Heart left ventricle (tissue), 16 donors: ENCODE results near the gene ZACN. TPM values are rescaled to one million over a fixed set of nuclear protein-coding genes. Genes with fewer than 3 reads are reported as not detected.
"Not testable (repeated sequence)": the region's sequence is repeated elsewhere in the genome, so short reads cannot be mapped to it uniquely, and the experiment has no call there.

Source experiments
- ATAC-seq, 4 donors: fragments of 200-7000 bp; cut with Tn5 transposase; one replicate each; pipeline ENCODE4 v1.9.1; 2020 to 2022; ENCODE audit warnings: moderate library complexity in 4 of 4, mild to moderate bottlenecking in 3 of 4, moderate number of reproducible peaks in 1 of 4
- DNase-seq, 5 donors: peaks; one replicate each; pipeline ENCODE4 v3.0.0-alpha.2; 2020
- H3K27ac ChIP-seq, 12 donors: fragments of 200-600 bp; sonication (generic) in 4 of 12; one replicate each; pipeline versions ENCODE4 v1.5.0 to v1.8.0; 2016 to 2022; ENCODE audit warnings: mild to moderate bottlenecking in 2 of 12
- H3K27me3 ChIP-seq, 9 donors: fragments of 200-600 bp; sonication (generic) in 2 of 9; one replicate each; pipeline versions ENCODE4 v1.5.1 to v1.8.0; 2016 to 2022; ENCODE audit warnings: mild to moderate bottlenecking in 3 of 9
- H3K36me3 ChIP-seq, 9 donors: fragments of 200-600 bp; sonication (generic) in 2 of 9; one replicate each; pipeline versions ENCODE4 v1.5.0 to v1.8.0; 2018 to 2022; ENCODE audit warnings: mild to moderate bottlenecking in 2 of 9
- H3K4me1 ChIP-seq, 12 donors: fragments of 200-600 bp; sonication (generic) in 4 of 12; one replicate each; pipeline versions ENCODE4 v1.5.0 to v1.8.0; 2016 to 2022; ENCODE audit warnings: mild to moderate bottlenecking in 3 of 12
- H3K4me3 ChIP-seq, 12 donors: fragments of 200-600 bp; sonication (generic) in 4 of 12; one replicate each; pipeline versions ENCODE4 v1.5.0 to v1.8.0; 2017 to 2022; ENCODE audit warnings: mild to moderate bottlenecking in 9 of 12, moderate library complexity in 4 of 12
- H3K9me3 ChIP-seq, 12 donors: fragments of 200-600 bp; sonication (generic) in 4 of 12; one replicate each; pipeline versions ENCODE4 v1.5.0 to v1.8.0; 2016 to 2022; ENCODE audit warnings: mild to moderate bottlenecking in 1 of 12
- CTCF ChIP-seq, 12 donors: fragments of 200-600 bp; sonication (generic) in 4 of 12; IDR thresholded peaks; one replicate each; pipeline versions ENCODE4 v1.5.0 to v1.8.0; 2018 to 2022; ENCODE audit warnings: antibody characterized with exemption in 12 of 12, mild to moderate bottlenecking in 5 of 12
- POLR2A ChIP-seq, 2 donors: fragments of 450-650 bp; IDR thresholded peaks; one replicate each; pipeline ENCODE4 v1.6.1; 2017; ENCODE audit warnings: antibody characterized with exemption in 2 of 2, mild to moderate bottlenecking in 2 of 2, moderate library complexity in 2 of 2
- WGBS, 4 donors: extraction: QIAGEN DNeasy Blood & Tissue Kit in 2 of 4; methylation state at CpG; one replicate each; pipeline versions ENCODE4 v1.1.5 to v1.1.7; 2013 to 2018; 5-methylcytosine and 5-hydroxymethylcytosine counted together
- intact Hi-C, 10 donors: fragments of 100-400 bp; cut with DNase I; formaldehyde crosslinking; loops; one replicate each; pipeline versions ENCODE4 v1.11.1 to v1.14.2; 2022
- polyA plus RNA-seq, 2 donors: library from polyadenylated mRNA; stranded (reverse); fragments of 200-250 nt; gene quantifications; one replicate each; pipeline ENCODE4 v1.2.3, GENCODE V29; 2013
- total RNA-seq, 9 donors: library from RNA; depleted of rRNA in 2 of 9; stranded (reverse); fragments of >200 nt in 2 of 9; fragmentation: NEBNext Ultra II Directional in 3 of 9; extraction: Animal tissue kit (Norgen Biotek cat#: 25700) in 3 of 9; gene quantifications; one replicate each; pipeline versions ENCODE4 v1.1.0 to v1.2.4, GENCODE V29; 2016 to 2023
- donor health status: ischemic (EF 13 %, LVEDD 7.1; RV severe dilation, severe dysfunction).
- donor health status: healthy with polysubstance abuse.
- donor health status: DM: no; HTN: yes; CAD: no.
- donor health status: DM: no; HTN: no; CAD: no.
- donor health status: ischemic (EF 25% LVEDD 6.9; RV normal size, moderate dysfunction).
- donor health status: ischemic (EF 25% LVEDD 5.7; RV mildly dilated, moderate dysfunction).
- donor health status: healthy.
- donor health status: DM: yes; HTN: yes; CAD: no.
- donor health status: ischemic (EF 35%, LVEDD 5.7; RV mildly dilated, moderate dysfunction).
- donor health status: nonischemic (EF 11% LVEDD 7.7; RV severe dilation, severe dysfunction).
- donor health status: DM: yes; HTN: yes; CAD: no.
- donor health status: PGD.
- donor health status: ischemic (EF 29% LVEDD 5.4; RV normal size, mild dysfunction).
- donor health status: nonischemic (EF 23%, LVEDD 6.1; RV moderate dilation, normal function).

ZACN gene
- total and polyA plus RNA-seq, 11 donors, result 0.13 to 1.5 (median 0.51) TPM; not detected in 8

GRCh38 chr17:76040376-76040775 is 38.6 kb upstream of the ZACN start:
- no peaks in the 10 kb centered on the region for H3K9me3 ChIP-seq
- no peak for DNase-seq
- intact Hi-C loops, result no loop called here
- peak overlapping the region in 1 of 12 donors; percentile 84 for H3K27ac ChIP-seq
- TF ChIP-seq CTCF (IDR thresholded peaks at IDR 0.05), result no peak
- peaks cover 0 to 7% (median 0%) of the 10 kb centered on the region in 12 donors for H3K4me1 ChIP-seq
- H3K4me3 ChIP-seq, result no peak overlapping the region
- peaks cover 12 to 82% (median 74%) of the 10 kb centered on the region in 9 donors for H3K36me3 ChIP-seq
- no peaks in the 10 kb centered on the region for H3K27me3 ChIP-seq
- no peak for ATAC-seq
- WGBS, 4 donors, result 61 to 78% (median 68%) methylated on average over 6 of the region's 6 CpGs

- H3K27me3 ChIP-seq, H3K4me3 ChIP-seq, intact Hi-C loops, H3K4me1 ChIP-seq, H3K27ac ChIP-seq, DNase-seq, ATAC-seq, H3K9me3 ChIP-seq: not testable (repeated sequence)
- WGBS, 4 donors, result 93 to 100% (median 99%) methylated on average over 3 of the region's 3 CpGs
- H3K36me3 ChIP-seq, result peaks cover 12 to 100% (median 98%) of the 10 kb centered on the region in 9 donors
These were observed 36.1 kb upstream of the ZACN start for GRCh38 chr17:76042868-76043267.

GRCh38 chr17:76044475-76045007 is 34.4 kb upstream of the ZACN start:
- H3K36me3 ChIP-seq, result peaks cover 12 to 100% (median 100%) of the 10 kb centered on the region in 9 donors
- ATAC-seq, result not testable (repeated sequence)
- WGBS, 4 donors, result 77 to 83% (median 79%) methylated on average over 10 to 11 of the region's 11 CpGs

GRCh38 chr17:76046064-76046463 is 32.9 kb upstream of the ZACN start:
- TF ChIP-seq POLR2A (IDR thresholded peaks at IDR 0.05), result no peak
- TF ChIP-seq CTCF (IDR thresholded peaks at IDR 0.05), result no peak
- no peaks in the 10 kb centered on the region for H3K9me3 ChIP-seq
- WGBS, 4 donors, result 87 to 92% (median 91%) methylated on average over 8 of the region's 8 CpGs
- H3K27me3 ChIP-seq, result no peaks in the 10 kb centered on the region
- H3K36me3 ChIP-seq, result peaks cover 9 to 100% (median 100%) of the 10 kb centered on the region in 9 donors
- intact Hi-C loops, result no loop called here
- ATAC-seq (no peak), DNase-seq (no peak)
- H3K27ac ChIP-seq, result no peak overlapping the region
- peaks cover 0 to 6% (median 0%) of the 10 kb centered on the region in 12 donors for H3K4me1 ChIP-seq
- no peak overlapping the region for H3K4me3 ChIP-seq

More at GRCh38 chr17:76044475-76045007, 34.4 kb upstream of the ZACN start:
- H3K27me3 ChIP-seq, H3K4me3 ChIP-seq, H3K9me3 ChIP-seq, H3K27ac ChIP-seq, intact Hi-C loops, DNase-seq, H3K4me1 ChIP-seq: not testable (repeated sequence)

- Histone ChIP-seq H3K9me3 (no peaks in the 10 kb centered on the region), H3K4me1 (peaks cover 0 to 6% (median 0%) of the 10 kb centered on the region in 12 donors), H3K27me3 (no peaks in the 10 kb centered on the region), H3K4me3 (no peak overlapping the region), H3K36me3 (peaks cover 9 to 100% (median 98%) of the 10 kb centered on the region in 9 donors), H3K27ac (no peak overlapping the region)
- TF ChIP-seq POLR2A (IDR thresholded peaks at IDR 0.05) (no peak), CTCF (IDR thresholded peaks at IDR 0.05) (no peak)
- intact Hi-C loops, result no loop called here
- no peak for DNase-seq
- 81 to 83% (median 82%) methylated on average over 9 of the region's 9 CpGs for WGBS, 4 donors
- ATAC-seq, result no peak
These were observed 30.9 kb upstream of the ZACN start for GRCh38 chr17:76048025-76048605.
